Globus pallidus (tissue), 1 donor: ENCODE data around the gene FKBP5.
"Not testable (repeated sequence)": the region's sequence is repeated elsewhere in the genome, so short reads cannot be mapped to it uniquely, and the experiment has no call there.

Source experiments
- DNase-seq: peaks from one replicate; pipeline ENCODE4 v3.0.0-alpha.2; 2015; ENCODE audit warnings: low spot score

Gene FKBP5

DNA sequence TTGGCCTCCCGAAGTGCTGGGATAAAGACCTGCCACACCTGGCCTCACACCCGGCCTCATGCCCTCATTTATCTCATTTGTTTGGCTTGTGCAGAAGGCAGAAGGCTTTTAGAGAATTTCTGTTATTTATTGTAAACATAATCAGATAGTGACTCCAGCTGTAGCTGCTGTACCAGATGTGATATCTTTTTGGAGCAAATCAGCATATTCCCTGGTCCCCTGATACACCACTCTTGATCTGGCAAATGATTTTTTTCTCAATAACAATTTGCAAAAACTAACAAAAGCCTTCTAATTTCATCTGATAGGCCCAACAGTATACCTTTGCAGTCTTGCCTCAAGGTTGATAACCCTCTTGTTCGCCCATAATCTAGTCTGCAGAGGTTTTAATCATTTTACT lies 149.5 kb downstream of the FKBP5 start:
- DNase-seq: no peak

DNA sequence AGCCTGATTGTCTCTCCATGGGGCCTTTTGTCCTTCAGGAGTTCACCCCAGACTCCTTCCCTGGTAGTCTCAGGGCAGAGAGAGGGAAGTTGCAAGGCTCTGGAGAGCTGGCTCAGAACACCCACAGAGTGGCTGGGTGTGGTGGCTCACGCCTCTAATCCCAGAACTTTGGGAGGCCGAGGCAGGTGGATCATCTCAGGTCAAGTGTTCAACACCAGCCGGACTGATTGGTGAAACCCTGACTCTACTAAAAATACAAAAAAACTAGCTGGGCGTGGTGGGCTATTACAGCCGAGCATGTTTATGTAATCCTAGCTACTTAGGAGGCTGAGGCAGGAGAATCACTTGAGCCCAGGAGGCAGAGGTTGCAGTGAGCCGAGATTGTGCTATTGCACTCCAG lies 152.9 kb downstream of the FKBP5 start:
- not testable (repeated sequence) for DNase-seq

DNA sequence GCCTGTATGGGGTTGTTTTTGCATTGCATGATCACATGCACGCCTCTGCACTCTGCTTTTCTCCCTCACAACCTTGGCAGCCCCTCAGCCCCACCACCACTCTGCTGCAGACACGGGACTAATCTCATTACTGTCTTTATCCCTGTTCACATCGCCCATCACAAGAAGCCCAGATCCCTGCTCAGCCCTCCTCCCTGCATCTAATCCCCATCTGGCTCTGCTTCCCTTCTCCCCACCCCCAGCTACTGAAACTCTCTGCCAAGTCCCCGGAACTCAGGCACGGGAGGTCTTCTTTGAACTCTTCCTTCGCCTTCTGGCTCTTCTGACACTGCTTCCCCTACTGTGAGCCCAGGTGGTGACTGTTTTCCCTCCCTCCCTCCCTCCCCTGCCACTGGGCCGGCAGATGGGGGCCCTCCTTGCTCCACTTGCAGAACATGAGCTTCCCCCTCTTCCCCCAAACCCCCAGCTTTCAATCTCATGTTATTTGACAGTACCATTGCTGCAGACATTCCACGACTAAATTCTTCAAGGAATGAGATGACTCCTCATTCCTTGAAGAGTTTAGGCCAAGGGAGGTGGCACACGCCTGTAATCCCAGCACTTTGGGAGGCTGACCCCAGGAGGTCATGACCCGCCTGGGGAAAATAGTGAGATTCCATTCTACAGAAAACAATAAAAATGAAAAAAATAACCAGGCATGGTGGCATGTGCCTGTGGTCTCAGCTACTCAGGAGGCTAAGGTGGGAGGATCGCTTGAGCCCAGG lies 154.1 kb downstream of the FKBP5 start:
- no peak for DNase-seq

DNA sequence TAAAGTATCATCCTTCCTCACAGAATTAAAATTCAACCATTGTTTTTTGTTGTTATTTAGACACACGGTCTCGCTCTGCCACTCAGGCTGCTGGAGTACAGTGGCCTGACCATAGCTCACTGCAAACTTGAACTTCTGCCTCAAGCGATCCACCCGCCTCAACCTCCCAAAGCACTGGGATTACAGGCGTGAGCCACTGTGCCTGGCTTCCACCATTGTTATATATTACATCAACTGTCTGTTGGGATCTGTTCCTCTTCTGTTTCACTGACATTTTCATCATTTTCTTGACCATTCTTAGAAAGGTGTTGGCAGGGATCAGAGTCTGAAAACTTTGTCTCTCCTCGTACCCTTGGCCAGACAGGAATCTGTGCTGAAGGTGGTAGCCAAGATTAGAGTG lies 154.7 kb downstream of the FKBP5 start:
- DNase-seq: no peak

DNA sequence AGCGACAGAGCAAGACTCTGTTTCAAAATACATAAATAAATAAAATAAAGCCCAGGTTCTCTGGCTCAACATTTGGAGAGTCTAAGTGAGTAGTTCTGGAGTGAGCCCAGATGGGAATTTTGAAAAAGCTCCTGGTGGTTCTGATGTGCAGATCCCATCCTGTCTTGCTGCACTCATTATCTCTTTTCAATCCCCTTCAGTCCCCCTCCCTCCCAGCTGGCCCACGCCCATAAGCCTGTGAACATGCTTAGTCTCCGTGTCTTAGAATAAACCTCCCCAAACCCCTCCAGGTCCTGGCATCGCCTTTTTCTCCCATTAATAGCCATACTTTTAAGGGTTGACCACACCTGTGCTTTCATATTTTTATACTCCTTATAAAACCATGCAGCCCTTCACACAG lies 156.6 kb downstream of the FKBP5 start:
- DNase-seq: no peak

DNA sequence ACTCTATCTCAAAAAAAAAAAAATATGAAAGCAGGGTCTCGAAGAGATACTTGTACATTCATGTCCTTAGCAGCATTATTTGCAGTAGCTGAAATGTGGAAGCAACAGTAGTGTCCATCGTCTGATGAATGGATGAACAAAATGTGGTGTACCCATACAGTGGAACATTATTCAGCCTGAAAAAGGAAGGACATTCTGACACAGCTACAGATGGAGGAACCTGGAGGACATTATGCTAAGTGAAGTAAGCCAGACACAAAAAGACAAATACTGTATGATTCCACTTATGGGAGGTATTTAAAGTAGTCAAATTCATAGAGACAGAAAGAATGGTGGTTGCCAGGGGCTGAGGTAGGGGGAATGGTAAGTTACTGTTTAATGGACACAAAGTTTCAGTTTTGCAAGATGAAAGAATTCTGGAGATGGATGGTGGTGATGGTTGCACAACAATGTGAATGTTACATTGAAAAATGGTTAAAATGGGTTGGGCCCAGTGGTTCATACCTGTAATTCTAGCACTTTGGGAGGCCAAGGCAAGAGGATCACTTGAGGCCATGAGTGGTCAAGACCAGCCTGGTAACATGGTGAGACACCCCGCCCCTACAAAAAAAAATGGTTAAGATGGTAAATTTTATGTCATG lies 164.2 kb downstream of the FKBP5 start:
- no peak for DNase-seq
